A549 (cell line): ENCODE results near the gene EBLN2.

Experiments
- BHLHE40 ChIP-seq: IDR thresholded peaks from 2 replicates; pipeline ENCODE4 v1.6.1; 2012; ENCODE audit warnings: low read depth, low read length, inconsistent platforms
- EP300 ChIP-seq, 2 experiments: fragments of >200 bp; sonication (Bioruptor Twin); formaldehyde crosslinking; IDR thresholded peaks; 2 replicates in 1 of 2; 3 replicates in 1 of 2; pipeline ENCODE4 v1.6.1; 2016 to 2017
- ESRRA ChIP-seq: fragments of 150-350 bp; IDR thresholded peaks from 2 replicates; pipeline ENCODE4 v1.6.1; 2014; ENCODE audit warnings: mild to moderate bottlenecking, low read length, borderline replicate concordance
- FOSL2 ChIP-seq, 2 experiments: fragments of 450-650 bp in 1 of 2; fragments of >200 bp in 1 of 2; sonication (Bioruptor Twin) in 1 of 2; formaldehyde crosslinking; IDR thresholded peaks; 2 replicates each; pipeline versions ENCODE4 v1.5.0 to v1.6.1; 2016 to 2020; ENCODE audit warnings: mild to moderate bottlenecking in 1 of 2, moderate library complexity in 1 of 2
- KDM1A ChIP-seq: fragments of 200-600 bp; sonication (generic); IDR thresholded peaks from 2 replicates; pipeline ENCODE4 v1.6.1; 2016; ENCODE audit warnings: low read depth, mild to moderate bottlenecking
- MAFK ChIP-seq: fragments of 450-650 bp; IDR thresholded peaks from 2 replicates; pipeline ENCODE4 v1.6.1; 2014; ENCODE audit not compliant: partially characterized antibody
- POLR2A ChIP-seq: IDR thresholded peaks from 2 replicates; pipeline ENCODE4 v1.6.1; 2012; ENCODE audit warnings: mild to moderate bottlenecking, low read length
- RARB ChIP-seq: fragments of 250-450 bp; sonication (Bioruptor Pico); IDR thresholded peaks from 2 replicates; pipeline ENCODE4 v1.8.0; 2021; ENCODE audit warnings: mild to moderate bottlenecking, moderate library complexity
- RCOR1 ChIP-seq: fragments of 150-350 bp; IDR thresholded peaks from 2 replicates; pipeline ENCODE4 v1.6.1; 2014; ENCODE audit warnings: antibody characterized with exemption, low read length, low read depth
- SMC3 ChIP-seq: fragments of >200 bp; sonication (Bioruptor Twin); formaldehyde crosslinking; IDR thresholded peaks from 3 replicates; pipeline ENCODE4 v1.6.1; 2018; ENCODE audit warnings: inconsistent platforms
- TF ChIP-seq, protein P1 (sequence below): fragments of >200 bp; sonication (Bioruptor Twin); formaldehyde crosslinking; IDR thresholded peaks from 3 replicates; pipeline ENCODE4 v1.5.1; 2016
- TF ChIP-seq, protein P2 (sequence below): fragments of 150-350 bp; IDR thresholded peaks from 2 replicates; pipeline ENCODE4 v1.6.1; 2014; ENCODE audit warnings: low read depth, mild to moderate bottlenecking, low read length
- TF ChIP-seq, protein P3 (sequence below): IDR thresholded peaks from 2 replicates; pipeline ENCODE4 v1.6.1; 2012
- TF ChIP-seq, protein P4 (sequence below): fragments of 450-650 bp; IDR thresholded peaks from 2 replicates; pipeline ENCODE4 v1.6.1; 2014; ENCODE audit warnings: antibody characterized with exemption

DNA sequence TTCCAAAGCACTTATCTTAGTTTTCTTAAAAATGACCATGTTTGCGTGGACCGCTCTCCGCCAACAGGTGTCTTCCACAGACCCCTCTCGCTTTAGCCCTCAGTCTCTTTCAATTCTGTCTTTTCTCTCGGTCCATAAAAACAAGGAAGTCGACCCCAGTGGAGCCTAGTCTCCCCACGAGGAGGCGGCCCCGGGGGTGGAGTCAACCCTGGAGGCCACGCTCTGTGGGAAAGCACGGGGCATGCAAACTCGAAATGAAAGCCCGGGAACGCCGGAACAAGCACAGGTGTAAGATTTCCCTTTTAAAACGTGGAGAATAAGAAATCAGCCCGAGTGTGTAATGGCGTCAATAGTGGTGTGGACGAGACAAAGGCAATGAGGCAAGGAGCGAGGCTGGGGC, 49.1 kb downstream of the EBLN2 start:
- TF ChIP-seq BHLHE40 (no peak), FOSL2 (IDR thresholded peaks at IDR 0.05) (no peak), FOSL2 (CRISPR knock-in tag; IDR thresholded peaks at IDR 0.05) (no peak), EP300 (IDR thresholded peaks at IDR 0.05) (no peak), POLR2A (no peak), RARB (CRISPR knock-in tag) (no peak), RCOR1 (no peak), SMC3 (no peak), MAFK (no peak), KDM1A (no peak), ESRRA (no peak)
- TF ChIP-seq, protein P1, sequence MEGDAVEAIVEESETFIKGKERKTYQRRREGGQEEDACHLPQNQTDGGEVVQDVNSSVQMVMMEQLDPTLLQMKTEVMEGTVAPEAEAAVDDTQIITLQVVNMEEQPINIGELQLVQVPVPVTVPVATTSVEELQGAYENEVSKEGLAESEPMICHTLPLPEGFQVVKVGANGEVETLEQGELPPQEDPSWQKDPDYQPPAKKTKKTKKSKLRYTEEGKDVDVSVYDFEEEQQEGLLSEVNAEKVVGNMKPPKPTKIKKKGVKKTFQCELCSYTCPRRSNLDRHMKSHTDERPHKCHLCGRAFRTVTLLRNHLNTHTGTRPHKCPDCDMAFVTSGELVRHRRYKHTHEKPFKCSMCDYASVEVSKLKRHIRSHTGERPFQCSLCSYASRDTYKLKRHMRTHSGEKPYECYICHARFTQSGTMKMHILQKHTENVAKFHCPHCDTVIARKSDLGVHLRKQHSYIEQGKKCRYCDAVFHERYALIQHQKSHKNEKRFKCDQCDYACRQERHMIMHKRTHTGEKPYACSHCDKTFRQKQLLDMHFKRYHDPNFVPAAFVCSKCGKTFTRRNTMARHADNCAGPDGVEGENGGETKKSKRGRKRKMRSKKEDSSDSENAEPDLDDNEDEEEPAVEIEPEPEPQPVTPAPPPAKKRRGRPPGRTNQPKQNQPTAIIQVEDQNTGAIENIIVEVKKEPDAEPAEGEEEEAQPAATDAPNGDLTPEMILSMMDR, result no peak
- TF ChIP-seq, protein P2, sequence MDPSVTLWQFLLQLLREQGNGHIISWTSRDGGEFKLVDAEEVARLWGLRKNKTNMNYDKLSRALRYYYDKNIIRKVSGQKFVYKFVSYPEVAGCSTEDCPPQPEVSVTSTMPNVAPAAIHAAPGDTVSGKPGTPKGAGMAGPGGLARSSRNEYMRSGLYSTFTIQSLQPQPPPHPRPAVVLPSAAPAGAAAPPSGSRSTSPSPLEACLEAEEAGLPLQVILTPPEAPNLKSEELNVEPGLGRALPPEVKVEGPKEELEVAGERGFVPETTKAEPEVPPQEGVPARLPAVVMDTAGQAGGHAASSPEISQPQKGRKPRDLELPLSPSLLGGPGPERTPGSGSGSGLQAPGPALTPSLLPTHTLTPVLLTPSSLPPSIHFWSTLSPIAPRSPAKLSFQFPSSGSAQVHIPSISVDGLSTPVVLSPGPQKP, result no peak
- TF ChIP-seq, protein P3, sequence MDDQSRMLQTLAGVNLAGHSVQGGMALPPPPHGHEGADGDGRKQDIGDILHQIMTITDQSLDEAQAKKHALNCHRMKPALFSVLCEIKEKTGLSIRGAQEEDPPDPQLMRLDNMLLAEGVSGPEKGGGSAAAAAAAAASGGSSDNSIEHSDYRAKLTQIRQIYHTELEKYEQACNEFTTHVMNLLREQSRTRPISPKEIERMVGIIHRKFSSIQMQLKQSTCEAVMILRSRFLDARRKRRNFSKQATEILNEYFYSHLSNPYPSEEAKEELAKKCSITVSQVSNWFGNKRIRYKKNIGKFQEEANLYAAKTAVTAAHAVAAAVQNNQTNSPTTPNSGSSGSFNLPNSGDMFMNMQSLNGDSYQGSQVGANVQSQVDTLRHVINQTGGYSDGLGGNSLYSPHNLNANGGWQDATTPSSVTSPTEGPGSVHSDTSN, result no peak
- TF ChIP-seq, protein P4, sequence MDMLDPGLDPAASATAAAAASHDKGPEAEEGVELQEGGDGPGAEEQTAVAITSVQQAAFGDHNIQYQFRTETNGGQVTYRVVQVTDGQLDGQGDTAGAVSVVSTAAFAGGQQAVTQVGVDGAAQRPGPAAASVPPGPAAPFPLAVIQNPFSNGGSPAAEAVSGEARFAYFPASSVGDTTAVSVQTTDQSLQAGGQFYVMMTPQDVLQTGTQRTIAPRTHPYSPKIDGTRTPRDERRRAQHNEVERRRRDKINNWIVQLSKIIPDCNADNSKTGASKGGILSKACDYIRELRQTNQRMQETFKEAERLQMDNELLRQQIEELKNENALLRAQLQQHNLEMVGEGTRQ, result no peak
